B cell (primary cell): ENCODE measurements around the gene KTN1. TPM values are rescaled to one million over a fixed set of nuclear protein-coding genes. Genes with fewer than 3 reads are reported as not detected.

Experiments used
- ATAC-seq: fragments of 200-7000 bp; cut with Tn5 transposase; one replicate; pipeline ENCODE4 v1.10.0; 2021; ENCODE audit warnings: low read depth, mild to moderate bottlenecking, moderate number of reproducible peaks, moderate library complexity
- CTCF ChIA-PET: fragments of 350-600 bp; sonication (Branson Sonifier 250); formaldehyde crosslinking; loops from one replicate; lab custom pipeline; 2021; ENCODE audit warnings: antibody characterized with exemption, inconsistent platforms; lab: Charles Lee
- POLR2A ChIA-PET: fragments of 350-600 bp; sonication (Branson Sonifier 250); formaldehyde crosslinking; loops from one replicate; lab custom pipeline; 2021; ENCODE audit warnings: antibody characterized with exemption; lab: Charles Lee
- DNase-seq: peaks from one replicate; pipeline ENCODE4 v3.0.0; 2013
- H2AFZ ChIP-seq: 2 replicates; pipeline ENCODE4 v1.6.1; 2012; ENCODE audit warnings: mild to moderate bottlenecking, low read depth, low read length; ENCODE audit not compliant: insufficient read depth, poor library complexity, severe bottlenecking
- H3K27ac ChIP-seq, 2 donors: 1 replicate in 1 of 2; 2 replicates in 1 of 2; pipeline ENCODE4 v1.5.1; 2012 to 2013; ENCODE audit warnings: low read length in 2 of 2, mild to moderate bottlenecking in 2 of 2, moderate library complexity in 1 of 2
- H3K27me3 ChIP-seq, 4 experiments: fragments of 200-600 bp in 1 of 4; sonication (generic) in 1 of 4; replicated peaks in 1 of 4; 1 replicate in 2 of 4; 2 replicates in 2 of 4; pipeline versions ENCODE4 v1.6.1 to v1.7.0; 2013 to 2016; ENCODE audit warnings: low read length in 3 of 4, mild to moderate bottlenecking in 2 of 4, mixed read lengths in 1 of 4, moderate library complexity in 1 of 4; ENCODE audit not compliant: insufficient read depth in 4 of 4, control insufficient read depth in 3 of 4; ENCODE audit errors: control extremely low read depth in 1 of 4
- H3K36me3 ChIP-seq, 2 experiments: replicated peaks in 1 of 2; 1 replicate in 1 of 2; 2 replicates in 1 of 2; pipeline versions ENCODE4 v1.6.1 to v1.7.1; 2013; ENCODE audit warnings: low read length in 1 of 2; ENCODE audit not compliant: insufficient read depth in 2 of 2, control insufficient read depth in 1 of 2; ENCODE audit errors: control extremely low read depth in 1 of 2, extremely low read depth in 1 of 2
- H3K4me1 ChIP-seq, 2 donors: fragments of 200-600 bp in 1 of 2; sonication (generic) in 1 of 2; 1 replicate in 1 of 2; 2 replicates in 1 of 2; pipeline versions ENCODE4 v1.5.1 to v1.6.1; 2013 to 2017; ENCODE audit warnings: low read length in 2 of 2; ENCODE audit not compliant: control insufficient read depth in 2 of 2, insufficient read depth in 2 of 2
- H3K4me2 ChIP-seq: replicated peaks from 2 replicates; pipeline ENCODE3; 2012; ENCODE audit warnings: mild to moderate bottlenecking, low read depth, low read length; ENCODE audit not compliant: poor library complexity, severe bottlenecking
- H3K4me3 ChIP-seq, 5 experiments: fragments of 200-600 bp in 1 of 5; sonication (generic) in 1 of 5; 1 replicate in 3 of 5; 2 replicates in 2 of 5; pipeline versions ENCODE4 v1.5.1 to v1.7.0; 2011 to 2016; ENCODE audit warnings: low read length in 4 of 5, mild to moderate bottlenecking in 4 of 5, low read depth in 2 of 5, control low read depth in 1 of 5, moderate library complexity in 1 of 5; ENCODE audit not compliant: insufficient read depth in 1 of 5; ENCODE audit errors: control extremely low read depth in 1 of 5, extremely low read depth in 1 of 5
- H3K79me2 ChIP-seq: fragments of 200-600 bp; sonication (generic); one replicate; pipeline ENCODE4 v1.6.0; 2016; ENCODE audit warnings: low read length; ENCODE audit not compliant: control insufficient read depth, insufficient read depth
- H3K9ac ChIP-seq: fragments of 200-600 bp; sonication (generic); 2 replicates; pipeline ENCODE4 v1.6.1; 2017; ENCODE audit warnings: mild to moderate bottlenecking, low read length, moderate library complexity
- H3K9me3 ChIP-seq, 3 donors: one replicate each; pipeline versions ENCODE4 v1.6.1 to v1.7.1; 2013; ENCODE audit warnings: low read length in 2 of 3; ENCODE audit not compliant: control insufficient read depth in 2 of 3, insufficient read depth in 1 of 3; ENCODE audit errors: control extremely low read depth in 1 of 3
- H4K20me1 ChIP-seq: 2 replicates; pipeline ENCODE4 v1.6.0; 2012; ENCODE audit warnings: mild to moderate bottlenecking, low read length; ENCODE audit not compliant: insufficient read depth, control insufficient read depth, poor library complexity, severe bottlenecking
- H3K27ac Mint-ChIP-seq: one replicate; pipeline ENCODE4 v1.8.0; 2021; ENCODE audit warnings: mixed read lengths
- H3K27me3 Mint-ChIP-seq: one replicate; pipeline ENCODE4 v1.8.0; 2021; ENCODE audit warnings: mixed read lengths
- H3K4me1 Mint-ChIP-seq: one replicate; pipeline ENCODE4 v1.8.0; 2021; ENCODE audit warnings: mixed read lengths
- H3K4me3 Mint-ChIP-seq: one replicate; pipeline ENCODE4 v1.8.0; 2021; ENCODE audit warnings: mixed read lengths
- H3K9me3 Mint-ChIP-seq: one replicate; pipeline ENCODE4 v1.8.0; 2022; ENCODE audit warnings: mixed read lengths; ENCODE audit not compliant: insufficient read depth
- EZH2 ChIP-seq: IDR thresholded peaks from 2 replicates; pipeline ENCODE4 v1.6.1; 2012; ENCODE audit warnings: borderline replicate concordance, low read depth, mild to moderate bottlenecking, moderate library complexity, low read length; ENCODE audit not compliant: insufficient read depth, poor library complexity, severe bottlenecking
- WGBS: methylation state at CpG from one replicate; pipeline ENCODE4 v1.1.5; 2013; ENCODE audit warnings: missing lambda C conversion rate; ENCODE audit not compliant: insufficient coverage; 5-methylcytosine and 5-hydroxymethylcytosine counted together
- intact Hi-C: fragments of 100-400 bp; cut with micrococcal nuclease; formaldehyde crosslinking; loops from one replicate; pipeline ENCODE4 v1.10.0; 2022
- polyA plus RNA-seq: library from polyadenylated mRNA; depleted of rRNA; stranded (reverse); fragments of >200 nt; gene quantifications from 2 replicates; pipeline ENCODE4 v1.2.3, GENCODE V29; 2012
- total RNA-seq, 2 donors: library from RNA; stranded (reverse); fragments of 120-200 nt in 1 of 2; gene quantifications; 1 replicate in 1 of 2; 2 replicates in 1 of 2; pipeline versions ENCODE4 v1.2.3 to v1.2.4, GENCODE V29; 2013 to 2022
- TF ChIP-seq, protein P1 (sequence below): fragments of 200-600 bp; IDR thresholded peaks from one replicate; pipeline ENCODE4 v1.8.0; 2022; ENCODE audit warnings: antibody characterized with exemption, mild to moderate bottlenecking

Gene KTN1
- total and polyA plus RNA-seq, 2 donors (not counting 1 experiment from before 2014, with no cell fraction given), result 25.8 to 123 TPM

DNA sequence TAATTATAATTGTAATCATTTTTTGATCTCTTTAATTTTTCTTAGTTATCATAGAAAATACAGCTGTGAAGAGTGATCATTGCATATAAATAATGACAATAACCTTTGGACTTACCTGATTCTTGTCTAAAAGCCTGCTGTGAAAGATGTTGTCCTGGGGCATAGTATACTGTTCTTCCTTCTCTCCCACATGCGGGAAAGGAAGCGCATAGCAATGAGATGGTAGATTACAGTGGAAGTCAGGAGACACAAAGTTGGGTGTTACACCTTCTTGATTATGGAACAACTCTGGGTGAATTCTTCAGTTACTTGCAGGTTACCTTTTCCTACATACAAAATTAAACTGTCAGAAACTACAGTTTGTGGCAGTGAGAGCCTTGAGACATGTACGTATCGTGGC, 140.8 kb downstream of the KTN1 start:
- Mint-ChIP-seq H3K4me3 (no peak overlapping the region), H3K27me3 (no peaks in the 10 kb centered on the region), H3K27ac (no peak overlapping the region), H3K9me3 (no peaks in the 10 kb centered on the region), H3K4me1 (no peaks in the 10 kb centered on the region)
- no peak for DNase-seq
- Histone ChIP-seq H3K4me2 (no peak overlapping the region), H4K20me1 (no peaks in the 10 kb centered on the region), H3K36me3 (no peaks in the 10 kb centered on the region), H3K4me3 (no peak overlapping the region), H2AFZ (no peak overlapping the region), H3K9me3 (peaks cover 0 to 3% (median 0%) of the 10 kb centered on the region in 3 donors), H3K9ac (no peak overlapping the region), H3K79me2 (no peaks in the 10 kb centered on the region), H3K27me3 (no peaks in the 10 kb centered on the region), H3K4me1 (no peaks in the 10 kb centered on the region), H3K27ac (no peak overlapping the region)
- intact Hi-C loops, result no loop called here
- TF ChIP-seq EZH2, result no peak
- ATAC-seq, result no peak
- WGBS, result no CpG with 5 or more reads among the region's 4 CpGs
- ChIA-PET POLR2A (no interaction called here), CTCF (no interaction called here)

DNA sequence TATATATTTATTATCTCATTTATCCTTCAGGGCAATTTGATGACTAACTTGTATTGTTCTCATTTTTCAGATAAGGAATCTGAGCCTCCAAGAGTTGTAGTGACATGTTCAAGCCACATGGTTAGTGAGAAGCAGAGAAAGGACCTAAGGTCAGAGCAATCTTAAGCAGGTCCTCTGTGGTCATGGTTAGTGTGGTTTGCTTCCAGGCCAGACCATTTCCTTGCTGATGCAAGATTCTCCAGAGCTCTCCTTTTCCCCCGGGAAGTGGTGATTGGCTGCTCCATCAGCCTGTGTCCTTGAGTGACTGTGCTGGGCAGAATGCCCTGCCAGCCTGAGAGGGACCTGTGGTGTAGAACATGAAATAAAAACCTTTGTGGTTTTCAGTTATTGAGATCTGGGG, 141.3 kb downstream of the KTN1 start:
- H2AFZ ChIP-seq, result no peak overlapping the region
- no peaks in the 10 kb centered on the region for H3K36me3 ChIP-seq
- no peak overlapping the region for H3K27ac ChIP-seq
- ChIA-PET CTCF (no interaction called here), POLR2A (no interaction called here)
- DNase-seq (no peak), ATAC-seq (no peak)
- intact Hi-C loops, result no loop called here
- H4K20me1 ChIP-seq, result no peaks in the 10 kb centered on the region
- no peaks in the 10 kb centered on the region for H3K79me2 ChIP-seq
- TF ChIP-seq, protein P1, sequence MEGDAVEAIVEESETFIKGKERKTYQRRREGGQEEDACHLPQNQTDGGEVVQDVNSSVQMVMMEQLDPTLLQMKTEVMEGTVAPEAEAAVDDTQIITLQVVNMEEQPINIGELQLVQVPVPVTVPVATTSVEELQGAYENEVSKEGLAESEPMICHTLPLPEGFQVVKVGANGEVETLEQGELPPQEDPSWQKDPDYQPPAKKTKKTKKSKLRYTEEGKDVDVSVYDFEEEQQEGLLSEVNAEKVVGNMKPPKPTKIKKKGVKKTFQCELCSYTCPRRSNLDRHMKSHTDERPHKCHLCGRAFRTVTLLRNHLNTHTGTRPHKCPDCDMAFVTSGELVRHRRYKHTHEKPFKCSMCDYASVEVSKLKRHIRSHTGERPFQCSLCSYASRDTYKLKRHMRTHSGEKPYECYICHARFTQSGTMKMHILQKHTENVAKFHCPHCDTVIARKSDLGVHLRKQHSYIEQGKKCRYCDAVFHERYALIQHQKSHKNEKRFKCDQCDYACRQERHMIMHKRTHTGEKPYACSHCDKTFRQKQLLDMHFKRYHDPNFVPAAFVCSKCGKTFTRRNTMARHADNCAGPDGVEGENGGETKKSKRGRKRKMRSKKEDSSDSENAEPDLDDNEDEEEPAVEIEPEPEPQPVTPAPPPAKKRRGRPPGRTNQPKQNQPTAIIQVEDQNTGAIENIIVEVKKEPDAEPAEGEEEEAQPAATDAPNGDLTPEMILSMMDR, result no peak
- TF ChIP-seq EZH2, result no peak
- 88% methylated on average over 1 of the region's 1 CpG for WGBS
- no peak overlapping the region for H3K9ac ChIP-seq
- no peaks in the 10 kb centered on the region for H3K4me1 ChIP-seq
- H3K4me3 Mint-ChIP-seq, result no peak overlapping the region
- H3K4me3 ChIP-seq, result no peak overlapping the region
- no peak overlapping the region for H3K27ac Mint-ChIP-seq
- no peaks in the 10 kb centered on the region for H3K4me1 Mint-ChIP-seq
- H3K27me3 ChIP-seq, result no peaks in the 10 kb centered on the region
- H3K9me3 Mint-ChIP-seq, result no peaks in the 10 kb centered on the region
- no peaks in the 10 kb centered on the region for H3K27me3 Mint-ChIP-seq
- H3K9me3 ChIP-seq, result peaks cover 0 to 3% (median 0%) of the 10 kb centered on the region in 3 donors
- H3K4me2 ChIP-seq, result no peak overlapping the region
